ENCODE data around the gene OR4K13. TPM values are rescaled to one million over a fixed set of nuclear protein-coding genes. Genes with fewer than 3 reads are reported as not detected.

OR4K13 gene
- total RNA-seq, 2 donors from 2014 or later = not detected

GRCh38 chr14:20031058-20031457 is 4.8 kb downstream of the OR4K13 start:
- no peaks in the 10 kb centered on the region for H3K4me1 ChIP-seq
- H3K9me3 ChIP-seq = peaks cover 0 to 6% of the 10 kb centered on the region in 2 donors
- H3K4me3 ChIP-seq = no peak overlapping the region
- no peak for DNase-seq (ENCODE audit: low spot score)
- H3K27ac ChIP-seq = no peak overlapping the region
- TF ChIP-seq CTCF (IDR thresholded peaks at IDR 0.05) = no peak
- H3K27me3 ChIP-seq = no peaks in the 10 kb centered on the region
- no peaks in the 10 kb centered on the region for H3K36me3 ChIP-seq

- peaks cover 0 to 4% of the 10 kb centered on the region in 2 donors for H3K9me3 ChIP-seq
- no peak for DNase-seq (ENCODE audit: low spot score)
- no peaks in the 10 kb centered on the region for H3K36me3 ChIP-seq
- H3K4me3 ChIP-seq = no peak within 1 kb of the TSS
- H3K27ac ChIP-seq = no peak within 1 kb of the TSS
- TF ChIP-seq CTCF (IDR thresholded peaks at IDR 0.05) = no peak
- no peaks in the 10 kb centered on the region for H3K4me1 ChIP-seq
- no peaks in the 10 kb centered on the region for H3K27me3 ChIP-seq
Observed at GRCh38 chr14:20019257-20019865, 16.5 kb downstream of the OR4K13 start, which contains the start of gene OR4K14. TSS of gene OR4K14 (minus strand) at chr14:20019307. CDS start at chr14:20015193, 4,114 bp downstream.

- Histone ChIP-seq H3K4me3 (no peak overlapping the region), H3K36me3 (no peaks in the 10 kb centered on the region), H3K4me1 (no peaks in the 10 kb centered on the region), H3K9me3 (peaks cover 0 to 12% of the 10 kb centered on the region in 2 donors), H3K27ac (no peak overlapping the region), H3K27me3 (no peaks in the 10 kb centered on the region)
- TF ChIP-seq CTCF (IDR thresholded peaks at IDR 0.05) = no peak
- DNase-seq (ENCODE audit: low spot score) = no peak
Observed at GRCh38 chr14:20008156-20008555, 27.7 kb downstream of the OR4K13 start.

GRCh38 chr14:20002319-20002718 is 33.5 kb downstream of the OR4K13 start:
- Histone ChIP-seq H3K4me3 (no peak overlapping the region), H3K4me1 (no peaks in the 10 kb centered on the region), H3K36me3 (no peaks in the 10 kb centered on the region), H3K27me3 (no peaks in the 10 kb centered on the region), H3K27ac (no peak overlapping the region), H3K9me3 (no peaks in the 10 kb centered on the region)
- no peak for DNase-seq (ENCODE audit: low spot score)
- no peak for TF ChIP-seq CTCF (IDR thresholded peaks at IDR 0.05)

- H3K4me3 ChIP-seq = no peak within 1 kb of the TSS
- H3K9me3 ChIP-seq = no peaks in the 10 kb centered on the region
- H3K4me1 ChIP-seq = no peaks in the 10 kb centered on the region
- H3K36me3 ChIP-seq = no peaks in the 10 kb centered on the region
- H3K27me3 ChIP-seq = no peaks in the 10 kb centered on the region
- TF ChIP-seq CTCF (IDR thresholded peaks at IDR 0.05) = no peak
- no peak for DNase-seq (ENCODE audit: low spot score)
- H3K27ac ChIP-seq = no peak within 1 kb of the TSS
Observed at GRCh38 chr14:20001863-20002262, 34.0 kb downstream of the OR4K13 start, which contains the start of gene OR4Q2. TSS of gene OR4Q2 (plus strand) at chr14:20002163.

GRCh38 chr14:19993438-19993837 is 42.4 kb downstream of the OR4K13 start:
- Histone ChIP-seq H3K4me1 (no peaks in the 10 kb centered on the region), H3K4me3 (no peak overlapping the region), H3K27ac (no peak overlapping the region), H3K27me3 (no peaks in the 10 kb centered on the region), H3K9me3 (no peaks in the 10 kb centered on the region), H3K36me3 (no peaks in the 10 kb centered on the region)
- TF ChIP-seq CTCF (IDR thresholded peaks at IDR 0.05) = no peak
- no peak for DNase-seq (ENCODE audit: low spot score)
